ENCODE measurements around the gene NRARP. TPM values are rescaled to one million over a fixed set of nuclear protein-coding genes. Genes with fewer than 3 reads are reported as not detected.

Gene NRARP
- total and polyA plus RNA-seq, 2 of the 8 experiments (the other 6 are each of a cell fraction or from before 2014, with no cell fraction given), result 32.5 to 37.2 TPM

DNA sequence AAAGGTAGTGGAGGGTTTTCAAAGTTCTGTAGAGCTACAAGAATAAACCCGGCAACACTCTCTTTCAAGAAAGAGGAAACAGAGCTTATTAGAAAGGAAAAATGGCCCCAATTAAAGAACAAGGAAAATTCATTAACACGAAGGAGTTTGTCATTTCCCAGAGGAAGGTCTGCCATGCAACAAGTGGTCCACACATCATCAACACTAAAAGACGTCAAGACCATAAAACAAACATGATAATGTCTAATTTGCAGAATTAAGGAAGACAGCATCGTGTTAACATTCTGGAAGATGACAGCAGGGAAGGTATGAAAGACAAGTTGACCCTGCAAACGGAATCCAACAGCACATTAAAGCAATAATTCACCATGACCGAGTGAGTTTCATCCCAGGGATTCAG, 28.6 kb upstream of the NRARP start:
- Histone ChIP-seq H3K36me3 (ENCODE audit: control insufficient read depth in 2 of 4, insufficient read depth in 4 of 4, low read length in 3 of 4) (no peaks in the 10 kb centered on the region), H4K5ac (ENCODE audit: insufficient read length, low read depth, low read length) (no peak overlapping the region), H3K4ac (replicated peaks; ENCODE audit: insufficient read length, low read depth, low read length) (no peak overlapping the region), H2BK20ac (ENCODE audit: low read length) (no peak overlapping the region), H3K4me3 (ENCODE audit: extremely low read depth in 1 of 4, insufficient read depth in 2 of 4, low read depth in 3 of 4, low read length in 4 of 4) (no peak overlapping the region), H3K23ac (ENCODE audit: insufficient read length) (no peak overlapping the region), H3K27ac (ENCODE audit: low read depth, low read length) (no peak overlapping the region), H2BK120ac (replicated peaks; ENCODE audit: low read depth, low read length) (no peak overlapping the region), H3K4me2 (ENCODE audit: insufficient read depth in 1 of 2, low read depth in 2 of 2, low read length in 2 of 2) (no peak overlapping the region), H3K27me3 (replicated peaks in 1 of 4; ENCODE audit: control insufficient read depth in 3 of 4, extremely low read depth in 1 of 4, insufficient read depth in 3 of 4, low read length in 3 of 4) (no peaks in the 10 kb centered on the region), H3K79me1 (ENCODE audit: low read depth, low read length) (no peaks in the 10 kb centered on the region), H3K23me2 (ENCODE audit: low read depth, low read length) (no peaks in the 10 kb centered on the region), H3K9me3 (ENCODE audit: insufficient read depth in 2 of 2, low read depth in 1 of 2, low read length in 1 of 2) (peaks cover 2 to 8% of the 10 kb centered on the region in 2 experiments; a peak in 1 of 4 replicates), H2BK5ac (ENCODE audit: low read depth, low read length) (no peak overlapping the region), H4K8ac (ENCODE audit: extremely low read depth, insufficient read depth, low read length) (no peak overlapping the region), H3K4me1 (replicated peaks in 1 of 4; ENCODE audit: control insufficient read depth in 3 of 4, insufficient read depth in 4 of 4, low read length in 3 of 4) (no peaks in the 10 kb centered on the region; a peak in 1 of 7 replicates), H2AFZ (ENCODE audit: low read length) (no peak overlapping the region), H3K18ac (ENCODE audit: extremely low read depth, low read length) (no peak overlapping the region), H3K56ac (replicated peaks; ENCODE audit: insufficient read length, low read depth, low read length) (no peak overlapping the region), H3K14ac (ENCODE audit: insufficient read length) (no peak overlapping the region), H3K9ac (replicated peaks in 1 of 4; ENCODE audit: extremely low read depth in 1 of 4, low read depth in 3 of 4, low read length in 3 of 4) (no peak overlapping the region), H2AK5ac (ENCODE audit: low read depth, low read length) (no peak overlapping the region), H4K20me1 (replicated peaks in 1 of 2; ENCODE audit: control insufficient read depth in 1 of 2, insufficient read depth in 2 of 2, low read length in 2 of 2) (no peaks in the 10 kb centered on the region), H3K79me2 (ENCODE audit: control insufficient read depth in 1 of 2, insufficient read depth in 2 of 2, low read length in 2 of 2) (no peaks in the 10 kb centered on the region), H2BK12ac (ENCODE audit: low read depth, low read length) (no peak overlapping the region), H2BK15ac (ENCODE audit: low read length) (no peak overlapping the region), H4K91ac (replicated peaks; ENCODE audit: insufficient read length, low read length) (no peak overlapping the region)
- DNase-seq (ENCODE audit: low read depth in 1 of 2, low spot score in 2 of 2) (no peak), FAIRE-seq (no peak)
- WGBS, 2 experiments (ENCODE audit: extremely low coverage in 1 of 2, insufficient coverage in 1 of 2, insufficient read length in 1 of 2, insufficient replicate concordance in 2 of 2, low coverage in 1 of 2, low lambda C conversion rate in 2 of 2, missing lambda C conversion rate in 1 of 2), result 82% methylated on average over 6 of the region's 6 CpGs; no CpG with 5 or more reads in 1 of the 2 experiments
- CTCF ChIA-PET (ENCODE audit: partially characterized antibody), result interaction anchor here (0.8 to 1.0 kb wide), 2 partner anchors 44 to 113 kb away, joined by 3 to 4 read pairs; no protein-coding TSS in a partner anchor
- POLR2A ChIA-PET (ENCODE audit: partially characterized antibody), result interaction anchor here (1.7 kb wide), 1 partner anchor 28 kb away, joined by 4 read pairs; the partner anchor contains the start of gene NRARP
- TF ChIP-seq GABPA (IDR thresholded peaks at IDR 0.05; ENCODE audit: borderline replicate concordance, insufficient read depth, low read length) (no peak), RXRA (IDR thresholded peaks at IDR 0.05; ENCODE audit: insufficient read depth, low read depth, low read length) (no peak), MAFK (IDR thresholded peaks at IDR 0.05; ENCODE audit: low read depth, low read length) (no peak), RAD21 (IDR thresholded peaks at IDR 0.05 in 1 of 2, conservative IDR thresholded peaks at IDR 0.05 in 1 of 2; ENCODE audit: low read depth in 2 of 2, low read length in 2 of 2) (no peak)
